ENCODE results near the gene TSC2.

Gene TSC2

GRCh38 chr16:2082983-2083364 is 35.2 kb downstream of the TSC2 start:
- TF ChIP-seq, protein P1, sequence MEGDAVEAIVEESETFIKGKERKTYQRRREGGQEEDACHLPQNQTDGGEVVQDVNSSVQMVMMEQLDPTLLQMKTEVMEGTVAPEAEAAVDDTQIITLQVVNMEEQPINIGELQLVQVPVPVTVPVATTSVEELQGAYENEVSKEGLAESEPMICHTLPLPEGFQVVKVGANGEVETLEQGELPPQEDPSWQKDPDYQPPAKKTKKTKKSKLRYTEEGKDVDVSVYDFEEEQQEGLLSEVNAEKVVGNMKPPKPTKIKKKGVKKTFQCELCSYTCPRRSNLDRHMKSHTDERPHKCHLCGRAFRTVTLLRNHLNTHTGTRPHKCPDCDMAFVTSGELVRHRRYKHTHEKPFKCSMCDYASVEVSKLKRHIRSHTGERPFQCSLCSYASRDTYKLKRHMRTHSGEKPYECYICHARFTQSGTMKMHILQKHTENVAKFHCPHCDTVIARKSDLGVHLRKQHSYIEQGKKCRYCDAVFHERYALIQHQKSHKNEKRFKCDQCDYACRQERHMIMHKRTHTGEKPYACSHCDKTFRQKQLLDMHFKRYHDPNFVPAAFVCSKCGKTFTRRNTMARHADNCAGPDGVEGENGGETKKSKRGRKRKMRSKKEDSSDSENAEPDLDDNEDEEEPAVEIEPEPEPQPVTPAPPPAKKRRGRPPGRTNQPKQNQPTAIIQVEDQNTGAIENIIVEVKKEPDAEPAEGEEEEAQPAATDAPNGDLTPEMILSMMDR (IDR thresholded peaks at IDR 0.05; ENCODE audit: insufficient read depth, low read length, poor library complexity, severe bottlenecking): no peak
- Histone ChIP-seq H3K4me3 (replicated peaks; ENCODE audit: low read depth, low read length) (no peak overlapping the region), H3K36me3 (ENCODE audit: control insufficient read depth, insufficient read depth, low read length) (peaks cover 35% of the 10 kb centered on the region), H3K27me3 (replicated peaks; ENCODE audit: control insufficient read depth, insufficient read depth, low read length) (no peaks in the 10 kb centered on the region)
- DNase-seq (ENCODE audit: extremely low read depth, insufficient read length): no peak

DNA sequence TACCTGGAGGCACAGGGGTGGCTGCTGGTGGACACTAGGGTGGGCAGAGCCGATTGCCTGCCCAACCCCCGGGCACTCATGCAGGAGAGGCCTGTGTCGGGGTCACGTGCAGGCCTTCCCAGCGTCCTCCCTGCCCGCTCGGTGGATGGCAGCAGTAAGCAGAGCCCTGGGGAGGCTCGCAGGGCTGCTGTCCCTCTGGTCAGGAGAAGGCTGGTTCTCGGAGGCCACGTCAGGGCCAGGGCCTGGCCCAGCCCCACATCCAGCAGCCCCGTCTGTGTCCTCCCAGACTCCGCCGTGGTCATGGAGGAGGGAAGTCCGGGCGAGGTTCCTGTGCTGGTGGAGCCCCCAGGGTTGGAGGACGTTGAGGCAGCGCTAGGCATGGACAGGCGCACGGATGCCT is 35.6 kb downstream of the TSC2 start:
- TF ChIP-seq, protein P1 (IDR thresholded peaks at IDR 0.05; ENCODE audit: insufficient read depth, low read length, poor library complexity, severe bottlenecking): no peak
- H3K36me3 ChIP-seq (ENCODE audit: control insufficient read depth, insufficient read depth, low read length): peaks cover 38% of the 10 kb centered on the region
- DNase-seq (ENCODE audit: extremely low read depth, insufficient read length): no peak
- H3K4me3 ChIP-seq (replicated peaks; ENCODE audit: low read depth, low read length): no peak overlapping the region
- no peaks in the 10 kb centered on the region for H3K27me3 ChIP-seq (replicated peaks; ENCODE audit: control insufficient read depth, insufficient read depth, low read length)

DNA sequence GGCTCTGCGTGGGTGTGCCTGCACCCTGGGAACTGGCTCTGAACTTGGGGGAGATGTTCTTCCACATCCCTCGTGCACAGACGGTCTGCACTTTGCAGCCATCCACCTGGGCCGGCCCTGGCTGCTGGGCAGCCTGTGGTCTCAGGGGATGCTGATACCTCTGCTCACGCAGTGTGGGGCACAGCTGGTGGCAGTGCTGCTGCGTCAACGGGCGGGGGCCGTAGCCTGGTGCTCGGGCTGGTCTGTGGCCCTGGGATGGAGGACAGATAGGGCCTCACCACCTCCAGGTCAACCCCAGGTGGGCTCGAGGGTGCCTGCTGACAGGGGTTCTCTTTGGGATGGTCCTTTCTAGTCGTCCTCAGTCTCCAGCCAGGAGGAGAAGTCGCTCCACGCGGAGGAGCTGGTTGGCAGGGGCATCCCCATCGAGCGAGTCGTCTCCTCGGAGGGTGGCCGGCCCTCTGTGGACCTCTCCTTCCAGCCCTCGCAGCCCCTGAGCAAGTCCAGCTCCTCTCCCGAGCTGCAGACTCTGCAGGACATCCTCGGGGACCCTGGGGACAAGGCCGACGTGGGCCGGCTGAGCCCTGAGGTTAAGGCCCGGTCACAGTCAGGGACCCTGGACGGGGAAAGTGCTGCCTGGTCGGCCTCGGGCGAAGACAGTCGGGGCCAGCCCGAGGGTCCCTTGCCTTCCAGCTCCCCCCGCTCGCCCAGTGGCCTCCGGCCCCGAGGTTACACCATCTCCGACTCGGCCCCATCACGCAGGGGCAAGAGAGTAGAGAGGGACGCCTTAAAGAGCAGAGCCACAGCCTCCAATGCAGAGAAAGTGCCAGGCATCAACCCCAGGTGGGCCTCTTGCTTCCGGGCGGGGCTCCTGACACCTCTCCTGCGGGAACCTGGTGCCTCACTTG is 36.3 kb downstream of the TSC2 start:
- Histone ChIP-seq H3K27me3 (replicated peaks; ENCODE audit: control insufficient read depth, insufficient read depth, low read length) (no peaks in the 10 kb centered on the region), H3K36me3 (ENCODE audit: control insufficient read depth, insufficient read depth, low read length) (peaks cover 38% of the 10 kb centered on the region), H3K4me3 (replicated peaks; ENCODE audit: low read depth, low read length) (no peak overlapping the region)
- DNase-seq (ENCODE audit: extremely low read depth, insufficient read length): no peak
- TF ChIP-seq, protein P1 (IDR thresholded peaks at IDR 0.05; ENCODE audit: insufficient read depth, low read length, poor library complexity, severe bottlenecking): no peak

- no peaks in the 10 kb centered on the region for H3K27me3 ChIP-seq (replicated peaks; ENCODE audit: control insufficient read depth, insufficient read depth, low read length)
- TF ChIP-seq, protein P1 (IDR thresholded peaks at IDR 0.05; ENCODE audit: insufficient read depth, low read length, poor library complexity, severe bottlenecking): no peak
- H3K36me3 ChIP-seq (ENCODE audit: control insufficient read depth, insufficient read depth, low read length): peaks cover 36% of the 10 kb centered on the region
- DNase-seq (ENCODE audit: extremely low read depth, insufficient read length): no peak
- no peak overlapping the region for H3K4me3 ChIP-seq (replicated peaks; ENCODE audit: low read depth, low read length)
Observed at GRCh38 chr16:2084895-2085625, 37.3 kb downstream of the TSC2 start.

GRCh38 chr16:2085669-2086068 is 37.9 kb downstream of the TSC2 start:
- H3K36me3 ChIP-seq (ENCODE audit: control insufficient read depth, insufficient read depth, low read length): peaks cover 36% of the 10 kb centered on the region
- TF ChIP-seq, protein P1 (IDR thresholded peaks at IDR 0.05; ENCODE audit: insufficient read depth, low read length, poor library complexity, severe bottlenecking): no peak
- no peak for DNase-seq (ENCODE audit: extremely low read depth, insufficient read length)
- no peaks in the 10 kb centered on the region for H3K27me3 ChIP-seq (replicated peaks; ENCODE audit: control insufficient read depth, insufficient read depth, low read length)
- no peak overlapping the region for H3K4me3 ChIP-seq (replicated peaks; ENCODE audit: low read depth, low read length)
